Endothelial cell (in vitro differentiated cells): ENCODE results near the gene DLGAP3. TPM values are rescaled to one million over a fixed set of nuclear protein-coding genes. Genes with fewer than 3 reads are reported as not detected.
A peak's percentile ranks its signal among the peaks of the same experiment; 100 is the strongest.

Experiments used
- DNase-seq: peaks from one replicate; pipeline ENCODE4 v3.0.0; 2021; ENCODE audit warnings: low spot score
- H3K27ac Mint-ChIP-seq: one replicate; pipeline ENCODE4 v1.8.0; 2021; ENCODE audit warnings: mixed read lengths, inconsistent platforms; ENCODE audit not compliant: unreplicated experiment
- H3K27me3 Mint-ChIP-seq: one replicate; pipeline ENCODE4 v1.8.0; 2021; ENCODE audit warnings: mild to moderate bottlenecking, moderate library complexity, mixed read lengths, inconsistent platforms; ENCODE audit not compliant: unreplicated experiment
- H3K36me3 Mint-ChIP-seq: one replicate; pipeline ENCODE4 v1.8.0; 2021; ENCODE audit warnings: mild to moderate bottlenecking, low read depth, mixed read lengths, inconsistent platforms; ENCODE audit not compliant: unreplicated experiment
- H3K4me1 Mint-ChIP-seq: one replicate; pipeline ENCODE4 v1.8.0; 2021; ENCODE audit warnings: mild to moderate bottlenecking, mixed read lengths, inconsistent platforms; ENCODE audit not compliant: unreplicated experiment
- H3K4me3 Mint-ChIP-seq: one replicate; pipeline ENCODE4 v1.8.0; 2021; ENCODE audit warnings: mild to moderate bottlenecking, mixed read lengths, inconsistent platforms; ENCODE audit not compliant: unreplicated experiment
- H3K9me3 Mint-ChIP-seq: one replicate; pipeline ENCODE4 v1.8.0; 2021; ENCODE audit warnings: mixed read lengths, inconsistent platforms; ENCODE audit not compliant: unreplicated experiment
- total RNA-seq: library from RNA; stranded (reverse); fragmentation: NEBNext Ultra II Directional; extraction: Animal tissue kit (Norgen Biotek cat#: 25700); gene quantifications from one replicate; pipeline ENCODE4 v1.2.1, GENCODE V29; 2021; ENCODE audit not compliant: unreplicated experiment
- TF ChIP-seq, protein P1 (sequence below): fragments of 200-600 bp; sonication (generic); IDR thresholded peaks from one replicate; pipeline ENCODE4 v1.5.0; 2021; ENCODE audit warnings: antibody characterized with exemption; ENCODE audit not compliant: unreplicated experiment

The DLGAP3 gene
- total RNA-seq, 1 donor from 2014 or later: 9.1 TPM

DNA sequence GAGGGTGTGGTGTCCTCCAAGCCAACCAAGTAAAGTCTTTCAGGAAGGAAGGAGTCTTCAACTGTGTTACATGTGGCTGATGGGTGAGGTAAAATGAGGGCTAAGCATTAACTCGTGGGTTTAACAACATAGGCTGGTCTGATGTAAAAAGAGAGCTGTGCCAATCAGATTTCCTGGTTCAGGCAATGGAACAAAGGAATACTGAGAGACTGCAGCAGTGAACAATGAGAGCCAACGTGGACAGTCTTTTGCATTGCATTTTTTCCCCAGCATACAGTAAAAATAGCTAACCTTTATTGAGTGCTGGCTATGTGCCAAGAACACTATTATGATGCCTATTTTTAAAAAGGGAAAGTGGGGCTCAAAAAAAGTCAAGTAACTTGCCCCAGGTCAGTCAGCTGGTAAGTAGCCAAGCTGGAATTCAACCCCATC is 31.1 kb downstream of the DLGAP3 start:
- no peak for DNase-seq
- Mint-ChIP-seq H3K27ac (no peak overlapping the region), H3K36me3 (peaks cover 3% of the 10 kb centered on the region), H3K4me3 (no peak overlapping the region), H3K4me1 (no peaks in the 10 kb centered on the region), H3K9me3 (no peaks in the 10 kb centered on the region), H3K27me3 (peaks cover 1% of the 10 kb centered on the region)
- TF ChIP-seq, protein P1, sequence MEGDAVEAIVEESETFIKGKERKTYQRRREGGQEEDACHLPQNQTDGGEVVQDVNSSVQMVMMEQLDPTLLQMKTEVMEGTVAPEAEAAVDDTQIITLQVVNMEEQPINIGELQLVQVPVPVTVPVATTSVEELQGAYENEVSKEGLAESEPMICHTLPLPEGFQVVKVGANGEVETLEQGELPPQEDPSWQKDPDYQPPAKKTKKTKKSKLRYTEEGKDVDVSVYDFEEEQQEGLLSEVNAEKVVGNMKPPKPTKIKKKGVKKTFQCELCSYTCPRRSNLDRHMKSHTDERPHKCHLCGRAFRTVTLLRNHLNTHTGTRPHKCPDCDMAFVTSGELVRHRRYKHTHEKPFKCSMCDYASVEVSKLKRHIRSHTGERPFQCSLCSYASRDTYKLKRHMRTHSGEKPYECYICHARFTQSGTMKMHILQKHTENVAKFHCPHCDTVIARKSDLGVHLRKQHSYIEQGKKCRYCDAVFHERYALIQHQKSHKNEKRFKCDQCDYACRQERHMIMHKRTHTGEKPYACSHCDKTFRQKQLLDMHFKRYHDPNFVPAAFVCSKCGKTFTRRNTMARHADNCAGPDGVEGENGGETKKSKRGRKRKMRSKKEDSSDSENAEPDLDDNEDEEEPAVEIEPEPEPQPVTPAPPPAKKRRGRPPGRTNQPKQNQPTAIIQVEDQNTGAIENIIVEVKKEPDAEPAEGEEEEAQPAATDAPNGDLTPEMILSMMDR: no peak

DNA sequence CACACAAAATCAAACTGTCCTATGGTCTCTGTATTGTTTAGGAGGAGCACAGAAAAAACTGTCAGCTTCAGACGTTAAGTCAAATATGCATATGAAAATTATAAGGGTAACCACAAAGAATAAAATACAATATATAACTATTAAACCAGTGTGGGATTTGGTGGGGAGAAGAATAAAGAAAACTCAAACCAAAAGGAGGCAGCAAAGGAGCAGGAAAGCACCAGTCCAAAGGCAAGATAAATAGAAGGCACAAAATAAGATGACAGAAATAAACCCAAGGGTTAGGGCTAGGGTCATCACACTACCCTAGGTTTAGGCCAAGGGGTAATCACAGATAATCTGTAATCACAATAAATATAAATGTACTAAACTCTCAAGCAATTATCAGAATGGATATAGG is 32.8 kb downstream of the DLGAP3 start:
- Mint-ChIP-seq H3K4me1 (no peaks in the 10 kb centered on the region), H3K9me3 (peaks cover 5% of the 10 kb centered on the region), H3K27me3 (peaks cover 1% of the 10 kb centered on the region), H3K36me3 (peaks cover 12% of the 10 kb centered on the region), H3K27ac (no peak overlapping the region), H3K4me3 (no peak overlapping the region)
- TF ChIP-seq, protein P1: no peak
- no peak for DNase-seq

DNA sequence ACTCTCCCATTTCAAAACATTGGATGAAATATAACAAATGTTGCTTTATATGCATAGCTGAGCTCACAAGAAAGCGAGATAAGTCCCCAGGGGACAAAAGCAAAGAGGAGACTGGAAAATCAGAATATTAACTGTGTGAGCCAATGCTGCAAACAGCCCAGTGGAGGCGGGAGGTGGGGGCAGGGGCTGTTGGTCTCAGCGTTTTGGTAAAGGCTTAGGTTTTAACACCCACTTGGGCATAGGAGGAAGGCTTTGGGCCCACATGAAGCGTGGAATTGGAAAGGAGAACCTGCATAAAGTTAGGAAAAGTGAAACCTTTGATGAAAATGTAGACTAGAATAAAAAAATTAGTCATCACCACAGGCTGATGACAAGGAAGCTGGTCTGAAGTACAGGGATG is 39.7 kb downstream of the DLGAP3 start:
- no peak overlapping the region for H3K27ac Mint-ChIP-seq
- TF ChIP-seq, protein P1: no peak
- no peak overlapping the region for H3K4me3 Mint-ChIP-seq
- peaks cover 7% of the 10 kb centered on the region for H3K27me3 Mint-ChIP-seq
- H3K4me1 Mint-ChIP-seq: no peaks in the 10 kb centered on the region
- peaks cover 5% of the 10 kb centered on the region for H3K9me3 Mint-ChIP-seq
- peaks cover 8% of the 10 kb centered on the region for H3K36me3 Mint-ChIP-seq
- no peak for DNase-seq

DNA sequence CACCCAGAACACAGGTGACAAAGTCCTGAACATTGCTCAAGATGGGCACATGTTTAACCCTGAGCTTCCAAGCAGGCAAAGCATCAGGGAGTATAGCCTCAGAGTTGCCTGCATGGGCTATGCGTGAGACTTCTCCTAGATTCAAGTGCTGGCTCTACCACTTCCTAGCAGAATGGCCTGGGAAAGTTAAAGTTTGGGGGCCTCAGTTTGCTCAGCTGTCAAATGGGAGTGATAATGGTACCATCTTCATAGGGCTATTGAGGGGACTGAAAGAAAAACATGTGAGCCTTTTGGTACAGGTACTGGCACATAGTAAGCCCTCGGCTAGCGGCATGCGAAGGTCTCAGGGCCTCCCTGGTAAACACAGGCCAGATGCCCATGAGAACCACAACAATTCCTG is 41.9 kb downstream of the DLGAP3 start:
- Mint-ChIP-seq H3K4me3 (no peak overlapping the region), H3K4me1 (peaks cover 2% of the 10 kb centered on the region), H3K36me3 (peaks cover 12% of the 10 kb centered on the region), H3K27me3 (peaks cover 12% of the 10 kb centered on the region), H3K9me3 (peaks cover 5% of the 10 kb centered on the region), H3K27ac (no peak overlapping the region)
- no peak for DNase-seq
- TF ChIP-seq, protein P1: no peak

DNA sequence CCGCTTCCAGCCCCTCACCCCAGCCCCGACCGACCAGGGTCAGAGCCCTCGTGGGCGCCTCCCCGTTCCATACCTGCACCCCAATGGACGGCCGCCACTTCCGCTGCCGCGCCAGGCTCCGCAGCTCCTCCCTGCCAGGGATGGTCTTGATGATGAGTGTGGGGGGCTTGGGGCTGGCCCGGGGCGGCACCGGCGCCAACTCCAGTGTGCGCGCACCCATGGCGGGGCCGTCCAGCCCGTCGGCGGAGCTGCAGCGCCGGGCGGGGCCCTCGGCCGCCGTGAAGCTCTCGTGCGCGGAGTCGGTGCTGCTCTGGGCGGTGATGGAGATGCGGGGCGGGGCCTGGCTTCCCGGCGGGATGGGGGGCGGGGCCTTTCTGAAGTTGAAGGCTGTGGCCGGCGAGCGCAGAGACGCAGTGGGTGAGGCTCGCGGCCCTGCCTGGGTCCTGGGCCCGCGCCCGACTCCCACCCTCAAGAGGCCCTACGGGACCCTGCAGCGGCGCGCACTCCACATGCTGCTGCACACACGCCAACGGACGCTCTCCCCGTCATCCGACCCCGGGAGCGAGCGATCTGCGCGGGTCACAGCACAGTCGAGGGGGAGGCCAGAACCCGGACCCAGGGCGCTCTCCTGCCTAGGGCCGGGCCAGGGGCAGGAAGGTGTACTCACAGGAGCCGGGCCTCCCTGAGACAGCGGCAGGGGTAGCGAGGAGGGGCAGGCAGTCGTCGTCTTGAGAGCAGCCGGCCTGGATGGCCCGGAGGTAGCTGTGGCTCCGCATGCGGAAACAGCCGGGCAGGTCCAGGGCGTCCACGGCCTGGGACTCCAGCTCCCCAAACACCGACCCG is 43.8 kb downstream of the DLGAP3 start:
- peak; percentile 56 for DNase-seq
- Mint-ChIP-seq H3K4me1 (peaks cover 2% of the 10 kb centered on the region), H3K36me3 (peaks cover 6% of the 10 kb centered on the region), H3K27me3 (peaks cover 12% of the 10 kb centered on the region), H3K9me3 (no peaks in the 10 kb centered on the region), H3K4me3 (no peak overlapping the region), H3K27ac (no peak overlapping the region)
- TF ChIP-seq, protein P1: no peak
